ENCODE measurements around the gene BICDL2.

DNA sequence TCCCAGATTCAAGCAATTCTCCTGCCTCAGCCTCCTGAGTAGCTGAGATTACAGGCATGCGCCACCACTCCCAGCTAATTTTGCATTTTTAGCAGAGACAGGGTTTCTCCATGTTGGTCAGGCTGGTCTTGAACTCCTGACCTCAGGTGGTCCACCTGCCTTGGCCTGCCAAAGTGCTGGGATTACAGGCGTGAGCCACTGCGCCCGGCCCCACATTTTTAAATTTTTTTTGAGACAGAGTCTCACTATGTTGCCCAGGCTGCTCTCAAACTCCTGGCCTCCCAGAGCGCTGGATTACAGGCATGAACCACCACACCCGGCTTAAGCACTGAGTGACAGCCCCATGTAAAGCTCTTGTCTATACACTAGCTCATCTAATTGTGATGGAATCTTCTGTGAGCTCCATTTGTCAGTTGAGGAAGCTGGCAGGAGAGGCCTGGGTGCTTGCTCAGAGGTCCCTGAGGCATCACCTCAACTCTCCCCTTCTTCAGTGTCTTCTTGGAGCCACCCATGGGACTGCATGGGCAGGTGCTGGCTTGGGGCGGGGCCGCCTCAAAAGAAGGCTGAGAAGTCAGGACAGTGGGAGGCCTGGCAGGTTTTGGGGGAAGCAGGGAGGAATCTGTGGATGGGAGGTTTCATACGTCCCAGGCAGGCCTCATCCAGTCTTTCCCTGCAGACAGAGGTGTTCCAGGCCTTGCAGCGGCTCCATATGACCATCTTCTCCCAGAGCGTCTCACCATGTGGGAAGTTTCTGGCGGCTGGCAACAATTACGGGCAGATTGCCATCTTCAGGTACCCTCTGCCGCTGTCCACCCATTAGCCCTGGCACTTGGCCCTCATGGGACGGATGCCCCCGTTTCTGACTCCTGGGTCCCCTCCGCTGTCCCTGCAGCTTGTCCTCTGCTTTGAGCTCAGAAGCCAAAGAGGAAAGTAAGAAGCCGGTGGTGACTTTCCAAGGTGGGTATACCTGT lies 11.4 kb downstream of the BICDL2 start:
- TF ChIP-seq RFX5 (IDR thresholded peaks at IDR 0.05; ENCODE audit: low read depth, low read length) (no peak), FOS (IDR thresholded peaks at IDR 0.05; ENCODE audit: low read depth, low read length) (no peak), SMC3 (IDR thresholded peaks at IDR 0.05; ENCODE audit: low read depth, low read length) (no peak), POLR2A (IDR thresholded peaks at IDR 0.05; ENCODE audit: low read depth, low read length) (peak; percentile 53), RAD21 (IDR thresholded peaks at IDR 0.05; ENCODE audit: low read length) (no peak), MAFK (IDR thresholded peaks at IDR 0.05; ENCODE audit: low read depth, low read length) (no peak)
- TF ChIP-seq, protein P1, sequence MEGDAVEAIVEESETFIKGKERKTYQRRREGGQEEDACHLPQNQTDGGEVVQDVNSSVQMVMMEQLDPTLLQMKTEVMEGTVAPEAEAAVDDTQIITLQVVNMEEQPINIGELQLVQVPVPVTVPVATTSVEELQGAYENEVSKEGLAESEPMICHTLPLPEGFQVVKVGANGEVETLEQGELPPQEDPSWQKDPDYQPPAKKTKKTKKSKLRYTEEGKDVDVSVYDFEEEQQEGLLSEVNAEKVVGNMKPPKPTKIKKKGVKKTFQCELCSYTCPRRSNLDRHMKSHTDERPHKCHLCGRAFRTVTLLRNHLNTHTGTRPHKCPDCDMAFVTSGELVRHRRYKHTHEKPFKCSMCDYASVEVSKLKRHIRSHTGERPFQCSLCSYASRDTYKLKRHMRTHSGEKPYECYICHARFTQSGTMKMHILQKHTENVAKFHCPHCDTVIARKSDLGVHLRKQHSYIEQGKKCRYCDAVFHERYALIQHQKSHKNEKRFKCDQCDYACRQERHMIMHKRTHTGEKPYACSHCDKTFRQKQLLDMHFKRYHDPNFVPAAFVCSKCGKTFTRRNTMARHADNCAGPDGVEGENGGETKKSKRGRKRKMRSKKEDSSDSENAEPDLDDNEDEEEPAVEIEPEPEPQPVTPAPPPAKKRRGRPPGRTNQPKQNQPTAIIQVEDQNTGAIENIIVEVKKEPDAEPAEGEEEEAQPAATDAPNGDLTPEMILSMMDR (conservative IDR thresholded peaks at IDR 0.05; ENCODE audit: low read depth, low read length) = no peak

Measured in IMR-90 (cell line).